Right lobe of liver (tissue), 4 donors: ENCODE results near the gene SIK3.

Experiments
- CTCF ChIP-seq, 4 donors: fragments of 200-600 bp in 3 of 4; fragments of 450-650 bp in 1 of 4; IDR thresholded peaks; one replicate each; pipeline versions ENCODE4 v1.5.1 to v1.8.0; 2016 to 2022; ENCODE audit warnings: antibody characterized with exemption in 4 of 4, mild to moderate bottlenecking in 2 of 4
- POLR2A ChIP-seq: fragments of 450-650 bp; IDR thresholded peaks from one replicate; pipeline ENCODE4 v1.6.1; 2017; ENCODE audit warnings: antibody characterized with exemption, mild to moderate bottlenecking
- donor health status: DM: no; HTN: no; CAD: no.
- donor health status: DM: no; HTN: no; CAD: no.
- donor health status: DM: no; HTN: yes; CAD: no.

GRCh38 chr11:117037975-117038350 is 60.3 kb downstream of the SIK3 start:
- TF ChIP-seq CTCF (IDR thresholded peaks at IDR 0.05) (no peak), POLR2A (no peak)
